ENCODE measurements around the gene CMTM4. TPM values are rescaled to one million over a fixed set of nuclear protein-coding genes. Genes with fewer than 3 reads are reported as not detected.
A peak's percentile ranks its signal among the peaks of the same experiment; 100 is the strongest.

The CMTM4 gene
- total and polyA plus RNA-seq, 2 experiments from 2014 or later = 14.1 to 77.0 TPM

DNA sequence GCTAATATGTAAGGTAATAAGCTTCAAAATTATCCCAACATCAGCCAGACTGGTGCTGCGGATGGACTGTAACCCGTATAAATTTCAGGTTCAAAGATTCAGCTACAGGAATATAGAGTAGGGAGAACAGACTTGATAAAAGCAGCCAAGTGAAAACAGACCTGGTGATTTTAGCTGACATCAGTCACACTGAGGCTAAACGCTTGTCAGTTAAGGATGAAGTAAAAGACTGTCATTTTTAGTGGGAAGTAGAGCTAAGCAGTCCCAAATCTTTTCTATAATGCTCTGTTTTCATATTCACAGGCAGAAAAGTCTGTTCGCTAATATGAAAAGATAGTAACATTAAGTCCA lies 35.4 kb downstream of the CMTM4 start:
- Histone ChIP-seq H4K20me1 (replicated peaks; ENCODE audit: insufficient read depth) (peaks cover 5% of the 10 kb centered on the region), H3K27ac (ENCODE audit: low read depth) (0 out of 2 replicates have a peak overlapping the region, but pooled peaks have one; percentile 27), H3K4me2 (no peak overlapping the region), H3K27me3 (ENCODE audit: insufficient read depth) (no peaks in the 10 kb centered on the region), H3K4me1 (ENCODE audit: insufficient read depth) (0 out of 2 replicates have a peak, but pooled peaks cover 5% of the 10 kb centered on the region), H3K4me3 (no peak overlapping the region), H2AFZ (no peak overlapping the region), H3K79me2 (replicated peaks; ENCODE audit: insufficient read depth) (peaks cover 38% of the 10 kb centered on the region), H3K36me3 (ENCODE audit: insufficient read depth) (no peaks in the 10 kb centered on the region), H3F3A (replicated peaks; ENCODE audit: low read depth) (no peaks in the 10 kb centered on the region), H3K9me2 (ENCODE audit: insufficient read depth) (no peaks in the 10 kb centered on the region)
- Mint-ChIP-seq H3K27me3 (ENCODE audit: insufficient read depth, low read depth, poor library complexity) (peaks cover 2% of the 10 kb centered on the region), H3K36me3 (ENCODE audit: low read depth) (no peaks in the 10 kb centered on the region), H3K27ac (no peak overlapping the region), H3K4me3 (no peak overlapping the region), H3K9me3 (no peaks in the 10 kb centered on the region), H3K4me1 (peaks cover 17% of the 10 kb centered on the region)
- ATAC-seq (no peak), DNase-seq (ENCODE audit: low spot score) (no peak)
- TF ChIP-seq REST (IDR thresholded peaks at IDR 0.05; ENCODE audit: unreplicated experiment) = no peak
- no peak for TF ChIP-seq ZNF462 (CRISPR knock-in tag; IDR thresholded peaks at IDR 0.05)
- no peak for TF ChIP-seq EZH2 (IDR thresholded peaks at IDR 0.05; ENCODE audit: low read depth, unreplicated experiment)
- TF ChIP-seq, protein P1, sequence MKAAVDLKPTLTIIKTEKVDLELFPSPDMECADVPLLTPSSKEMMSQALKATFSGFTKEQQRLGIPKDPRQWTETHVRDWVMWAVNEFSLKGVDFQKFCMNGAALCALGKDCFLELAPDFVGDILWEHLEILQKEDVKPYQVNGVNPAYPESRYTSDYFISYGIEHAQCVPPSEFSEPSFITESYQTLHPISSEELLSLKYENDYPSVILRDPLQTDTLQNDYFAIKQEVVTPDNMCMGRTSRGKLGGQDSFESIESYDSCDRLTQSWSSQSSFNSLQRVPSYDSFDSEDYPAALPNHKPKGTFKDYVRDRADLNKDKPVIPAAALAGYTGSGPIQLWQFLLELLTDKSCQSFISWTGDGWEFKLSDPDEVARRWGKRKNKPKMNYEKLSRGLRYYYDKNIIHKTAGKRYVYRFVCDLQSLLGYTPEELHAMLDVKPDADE (IDR thresholded peaks at IDR 0.05) = no peak
- no peak for TF ChIP-seq ZNF331 (CRISPR knock-in tag; IDR thresholded peaks at IDR 0.05; ENCODE audit: low read depth)
- TF ChIP-seq, protein P2, sequence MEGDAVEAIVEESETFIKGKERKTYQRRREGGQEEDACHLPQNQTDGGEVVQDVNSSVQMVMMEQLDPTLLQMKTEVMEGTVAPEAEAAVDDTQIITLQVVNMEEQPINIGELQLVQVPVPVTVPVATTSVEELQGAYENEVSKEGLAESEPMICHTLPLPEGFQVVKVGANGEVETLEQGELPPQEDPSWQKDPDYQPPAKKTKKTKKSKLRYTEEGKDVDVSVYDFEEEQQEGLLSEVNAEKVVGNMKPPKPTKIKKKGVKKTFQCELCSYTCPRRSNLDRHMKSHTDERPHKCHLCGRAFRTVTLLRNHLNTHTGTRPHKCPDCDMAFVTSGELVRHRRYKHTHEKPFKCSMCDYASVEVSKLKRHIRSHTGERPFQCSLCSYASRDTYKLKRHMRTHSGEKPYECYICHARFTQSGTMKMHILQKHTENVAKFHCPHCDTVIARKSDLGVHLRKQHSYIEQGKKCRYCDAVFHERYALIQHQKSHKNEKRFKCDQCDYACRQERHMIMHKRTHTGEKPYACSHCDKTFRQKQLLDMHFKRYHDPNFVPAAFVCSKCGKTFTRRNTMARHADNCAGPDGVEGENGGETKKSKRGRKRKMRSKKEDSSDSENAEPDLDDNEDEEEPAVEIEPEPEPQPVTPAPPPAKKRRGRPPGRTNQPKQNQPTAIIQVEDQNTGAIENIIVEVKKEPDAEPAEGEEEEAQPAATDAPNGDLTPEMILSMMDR (conservative IDR thresholded peaks at IDR 0.05; ENCODE audit: low read depth in 2 of 2) = no peak
- no peak for TF ChIP-seq EZH2phosphoT487 (IDR thresholded peaks at IDR 0.05; ENCODE audit: unreplicated experiment)
- TF ChIP-seq POLR2AphosphoS5 (IDR thresholded peaks at IDR 0.05; ENCODE audit: low read depth) = no peak
- no peak for TF ChIP-seq JUNB (IDR thresholded peaks at IDR 0.05; ENCODE audit: unreplicated experiment)
- TF ChIP-seq ZNF114 (CRISPR knock-in tag; IDR thresholded peaks at IDR 0.05) = no peak
- no peak for TF ChIP-seq STAT1 (IDR thresholded peaks at IDR 0.05; ENCODE audit: unreplicated experiment)
- TF ChIP-seq NANOG (IDR thresholded peaks at IDR 0.05; ENCODE audit: borderline replicate concordance) = no peak
- no peak for TF ChIP-seq CREB1 (CRISPR knock-in tag; IDR thresholded peaks at IDR 0.05; ENCODE audit: low read depth)

All from GM23338 (cell line).